GM12873 (cell line): Measurements from ENCODE around the gene LILRA1.

Experiments used
- CTCF ChIP-seq: IDR thresholded peaks from 2 replicates; pipeline ENCODE4 v1.5.1; 2012; ENCODE audit warnings: low read depth, mild to moderate bottlenecking, moderate library complexity, low read length, control low read depth; ENCODE audit not compliant: insufficient read depth; ENCODE audit errors: missing control alignments

LILRA1 gene

GRCh38 chr19:54554896-54555295 is 38.5 kb upstream of the LILRA1 start:
- TF ChIP-seq CTCF = no peak

GRCh38 chr19:54556194-54556593 is 37.2 kb upstream of the LILRA1 start:
- TF ChIP-seq CTCF = no peak

GRCh38 chr19:54558339-54558738 is 35.1 kb upstream of the LILRA1 start:
- TF ChIP-seq CTCF = no peak

- no peak for TF ChIP-seq CTCF
Observed at GRCh38 chr19:54560881-54561385, 32.5 kb upstream of the LILRA1 start.

GRCh38 chr19:54561840-54562239 is 31.6 kb upstream of the LILRA1 start:
- no peak for TF ChIP-seq CTCF

GRCh38 chr19:54570316-54570715 is 23.1 kb upstream of the LILRA1 start:
- TF ChIP-seq CTCF = no peak

- no peak for TF ChIP-seq CTCF
Observed at GRCh38 chr19:54572696-54573311, 20.6 kb upstream of the LILRA1 start.
